Dermis blood vessel endothelial cell (primary cell): ENCODE data around the gene HERPUD2. TPM values are rescaled to one million over a fixed set of nuclear protein-coding genes. Genes with fewer than 3 reads are reported as not detected.

Experiments
- DNase-seq: peaks from one replicate; pipeline ENCODE4 v3.0.0; 2010
- total RNA-seq: library from RNA; depleted of rRNA; stranded (reverse); fragments of >200 nt; gene quantifications from 2 replicates; pipeline ENCODE4 v1.2.3, GENCODE V29; 2014

The HERPUD2 gene, protein sequence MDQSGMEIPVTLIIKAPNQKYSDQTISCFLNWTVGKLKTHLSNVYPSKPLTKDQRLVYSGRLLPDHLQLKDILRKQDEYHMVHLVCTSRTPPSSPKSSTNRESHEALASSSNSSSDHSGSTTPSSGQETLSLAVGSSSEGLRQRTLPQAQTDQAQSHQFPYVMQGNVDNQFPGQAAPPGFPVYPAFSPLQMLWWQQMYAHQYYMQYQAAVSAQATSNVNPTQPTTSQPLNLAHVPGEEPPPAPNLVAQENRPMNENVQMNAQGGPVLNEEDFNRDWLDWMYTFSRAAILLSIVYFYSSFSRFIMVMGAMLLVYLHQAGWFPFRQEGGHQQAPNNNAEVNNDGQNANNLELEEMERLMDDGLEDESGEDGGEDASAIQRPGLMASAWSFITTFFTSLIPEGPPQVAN
- 21.8 and 30.4 TPM in 2 replicates for total RNA-seq

DNA sequence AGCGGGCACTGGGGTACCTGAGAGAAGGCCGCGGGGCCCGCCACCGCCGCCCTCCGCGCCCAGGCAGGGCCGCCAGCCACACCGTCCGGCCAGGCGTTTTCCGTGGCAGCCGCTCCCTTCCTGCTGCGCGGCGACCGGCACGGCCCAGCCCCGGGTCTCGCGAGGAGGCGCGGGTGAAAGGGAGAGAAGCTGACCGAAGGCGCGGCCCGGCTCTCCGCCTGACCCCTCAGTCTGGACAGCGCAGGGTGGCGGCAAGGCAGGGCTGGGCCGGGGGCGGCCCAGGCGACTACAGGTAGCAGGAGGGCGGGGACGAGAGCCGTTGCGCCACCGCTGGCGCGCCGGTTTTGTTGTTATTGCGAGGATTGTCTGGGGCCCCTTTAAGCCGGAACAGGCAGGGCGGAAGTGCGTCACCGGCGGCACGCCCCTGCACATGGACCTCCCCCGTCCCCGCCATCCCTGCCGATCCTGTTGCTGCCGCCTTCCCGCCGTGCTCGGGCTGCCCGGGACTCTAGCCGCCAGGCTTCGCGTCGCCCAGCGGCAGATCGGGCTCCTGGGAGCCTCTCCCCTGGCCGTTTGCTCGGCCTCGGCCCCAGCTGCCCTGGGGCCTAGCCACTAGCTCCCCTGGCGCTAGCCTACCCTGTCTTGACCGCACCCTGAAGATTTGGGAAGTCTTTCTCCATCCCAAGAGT is at the start of gene HERPUD2:
Gene HERPUD2 (minus strand): TSS at position 352 of the 689 bp plus-strand sequence. CDS start 805 bp downstream, outside the sequence.
- peak; percentile 93 for DNase-seq

DNA sequence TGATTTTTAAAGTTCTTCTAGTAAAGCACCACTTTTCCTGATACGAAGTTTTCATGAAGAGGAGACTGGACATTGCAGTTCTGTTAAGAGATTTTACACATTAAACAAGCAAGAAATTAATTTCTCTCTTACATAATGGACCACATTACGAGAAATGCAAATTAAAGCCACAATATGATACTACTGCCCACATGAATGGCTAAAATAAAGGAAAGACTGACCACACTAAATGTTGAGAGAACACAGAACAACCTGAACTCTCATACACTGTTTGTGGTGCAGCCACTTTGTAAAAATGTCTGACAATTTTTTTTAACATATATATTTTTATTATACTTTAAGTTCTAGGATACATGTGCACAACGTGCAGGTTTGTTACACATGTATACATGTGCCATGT is 44.0 kb upstream of the HERPUD2 start:
- no peak for DNase-seq

DNA sequence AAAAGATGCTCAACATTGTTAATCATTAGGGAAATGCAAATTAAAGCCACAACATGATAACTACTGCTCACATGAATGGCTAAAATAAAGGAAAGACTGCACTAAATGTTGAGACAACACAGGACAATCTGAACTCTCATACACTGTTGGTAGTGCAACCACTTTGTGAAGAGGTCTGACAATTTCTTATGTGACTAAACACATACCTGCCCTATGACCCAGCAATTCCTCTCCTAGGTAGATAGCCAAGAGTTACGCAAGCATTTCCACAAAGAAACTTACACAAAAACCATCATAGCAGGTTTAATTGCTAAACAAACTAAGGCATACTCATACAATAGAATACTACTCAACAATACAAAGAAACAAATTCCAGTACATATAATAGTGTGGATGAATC is 41.8 kb upstream of the HERPUD2 start:
- no peak for DNase-seq

DNA sequence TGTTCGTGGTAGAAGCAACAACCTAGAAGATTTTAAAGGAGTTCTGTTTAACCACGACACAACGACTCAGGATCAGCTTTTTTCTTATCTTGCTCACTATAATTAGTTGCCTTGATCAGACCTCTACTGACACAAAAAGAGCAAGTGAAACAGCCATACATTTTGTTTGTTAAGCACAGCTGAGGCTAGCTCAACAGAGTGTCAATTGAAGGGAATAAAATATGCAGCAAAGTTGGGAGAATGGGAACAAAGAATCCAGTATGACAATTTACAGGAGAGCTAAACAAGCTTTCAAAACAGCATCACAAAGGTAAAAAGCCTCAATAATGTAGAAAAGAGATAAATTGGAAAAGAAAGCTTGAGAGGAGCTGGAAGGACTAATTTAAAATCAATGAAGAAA is 40.5 kb upstream of the HERPUD2 start:
- DNase-seq, result no peak

DNA sequence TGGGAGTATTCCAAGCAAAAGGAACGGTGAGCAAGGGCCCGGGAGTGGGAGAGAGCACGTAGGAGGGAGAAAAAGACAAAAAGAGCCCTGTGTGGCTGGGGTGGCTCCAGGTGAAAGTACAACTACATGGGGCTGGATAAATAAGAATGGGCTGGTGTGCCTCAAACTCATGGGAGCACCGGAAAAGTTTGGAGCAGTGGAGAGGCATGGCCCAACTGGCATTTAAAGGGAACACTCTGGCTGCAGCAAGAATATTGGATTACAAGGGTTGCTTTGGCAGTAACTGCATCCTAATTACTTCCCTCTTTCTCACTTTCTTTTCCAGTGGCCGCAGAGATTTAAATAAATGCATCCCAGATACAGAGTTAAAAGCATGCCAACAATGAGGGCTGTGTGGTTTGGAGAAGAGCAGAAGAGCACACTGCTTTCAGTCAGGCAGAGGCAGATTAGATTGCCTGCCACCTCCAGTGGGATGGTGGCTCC is 39.1 kb upstream of the HERPUD2 start:
- no peak for DNase-seq

DNA sequence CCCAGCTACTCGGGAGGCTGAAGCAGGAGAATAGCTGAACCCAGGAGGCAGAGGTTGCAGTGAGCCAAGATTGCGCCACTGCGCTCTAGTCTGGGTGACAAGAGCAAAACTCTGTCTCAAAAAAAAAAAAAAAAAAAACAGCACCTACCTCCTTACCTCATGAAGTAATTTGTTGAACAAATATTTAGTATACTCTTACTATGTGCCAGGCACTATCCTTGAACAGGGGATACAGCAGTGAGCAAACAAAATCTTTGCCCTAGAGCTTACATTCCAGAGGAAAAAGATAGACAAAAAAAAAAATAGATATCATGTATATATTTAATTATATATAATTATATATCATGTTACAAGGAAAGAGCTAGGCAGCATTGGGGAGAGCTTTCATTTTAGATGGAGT is 36.4 kb upstream of the HERPUD2 start:
- no peak for DNase-seq

DNA sequence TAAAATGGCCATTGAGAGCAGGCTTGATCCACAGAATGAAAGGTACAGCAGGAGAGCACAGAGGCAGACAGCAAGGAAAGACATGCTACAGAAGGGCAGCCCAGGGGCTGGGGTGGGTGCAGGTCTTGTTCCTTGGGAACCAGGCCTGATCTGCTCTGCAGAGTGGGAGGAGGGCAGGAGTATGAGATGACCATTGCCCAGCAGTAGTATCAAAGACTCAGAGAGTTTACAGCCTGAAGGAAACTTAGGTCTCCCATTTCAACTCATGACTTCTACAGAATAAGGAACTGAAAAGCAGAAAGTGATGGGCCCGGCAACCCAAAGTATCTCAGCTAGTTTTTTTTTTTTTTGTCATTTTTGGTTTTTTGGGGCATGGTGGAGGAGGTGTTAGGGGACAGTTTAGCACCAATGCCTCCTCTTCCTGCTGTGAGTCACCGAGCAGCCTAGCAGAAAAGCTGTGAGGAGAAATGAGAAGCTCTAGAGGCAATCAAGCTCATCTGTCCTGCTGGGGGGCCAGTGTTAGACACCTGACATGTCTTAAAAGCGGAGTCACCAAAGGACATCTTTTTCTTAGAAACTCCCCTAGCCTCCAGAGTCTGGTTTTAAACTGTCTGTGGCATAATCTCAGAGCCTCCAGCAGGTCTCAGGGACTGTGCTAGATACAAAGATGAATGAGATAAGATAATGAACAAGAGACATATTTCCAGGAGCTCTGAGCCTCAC is 34.3 kb upstream of the HERPUD2 start:
- no peak for DNase-seq

DNA sequence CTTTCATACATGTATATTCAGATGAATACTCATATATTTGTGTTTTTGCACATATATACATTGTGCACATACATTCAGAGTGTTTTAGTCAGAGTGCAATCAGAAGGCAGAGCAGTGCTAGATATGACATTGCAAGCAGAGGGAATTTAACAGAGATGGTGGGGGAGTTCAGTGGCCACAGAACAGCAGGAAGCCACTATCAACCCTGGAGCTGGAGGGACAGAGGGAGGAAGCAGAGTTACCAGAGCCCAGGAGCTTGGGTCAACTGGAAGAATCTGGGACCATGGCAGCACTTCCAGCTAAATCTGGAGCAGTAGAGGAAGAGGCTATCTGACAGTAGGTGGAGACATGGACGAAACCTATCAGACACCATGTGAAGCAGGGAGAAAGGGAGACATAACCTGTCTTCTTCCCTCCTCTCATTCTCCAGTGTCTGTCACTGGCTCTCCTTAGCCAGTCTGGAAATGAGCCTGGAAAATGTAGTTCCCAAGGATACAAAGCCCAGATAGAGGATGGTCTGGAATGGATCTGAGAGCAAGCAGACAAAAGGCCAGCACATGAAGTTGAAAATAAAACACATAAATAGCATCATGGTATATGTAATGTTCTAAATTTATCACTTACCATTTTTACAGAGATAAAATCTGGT is 33.6 kb upstream of the HERPUD2 start:
- no peak for DNase-seq

DNA sequence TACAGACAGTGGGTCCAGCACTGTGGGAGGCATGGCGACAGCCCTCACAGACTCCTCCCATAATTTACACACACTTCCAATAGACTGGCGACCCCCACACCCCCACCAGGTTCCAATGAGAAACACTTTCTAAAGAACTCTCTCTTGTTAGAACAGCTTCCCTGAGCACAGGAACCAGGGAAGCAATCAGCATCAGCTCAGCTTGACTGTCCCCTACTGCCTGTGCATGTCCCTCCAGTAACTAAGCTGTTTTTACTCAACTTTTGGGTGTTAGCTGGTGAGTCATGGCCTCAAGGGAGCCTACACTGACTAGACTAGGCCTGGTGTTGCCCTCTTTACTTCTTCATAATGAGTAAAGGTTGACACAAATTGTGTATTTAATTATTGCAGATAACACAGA is 32.6 kb upstream of the HERPUD2 start:
- no peak for DNase-seq

DNA sequence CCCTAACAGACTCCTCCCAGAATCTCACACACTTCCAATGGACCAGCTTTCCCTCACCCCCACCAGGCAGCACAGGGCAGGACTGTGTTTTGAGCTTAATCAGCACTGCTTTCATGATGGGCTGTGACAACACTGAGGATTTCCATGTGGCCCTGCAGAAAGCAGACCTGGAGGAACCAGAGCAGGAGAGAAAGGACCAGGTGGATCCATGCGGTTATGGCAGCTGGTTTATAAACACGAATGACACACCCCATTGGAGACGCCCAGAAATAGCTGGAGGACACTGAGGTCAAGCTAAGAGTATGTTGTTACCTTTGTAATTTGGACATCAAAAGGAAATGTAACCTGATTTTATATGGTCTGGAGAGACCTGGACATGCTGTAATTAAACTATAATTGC is 31.7 kb upstream of the HERPUD2 start:
- DNase-seq, result no peak

DNA sequence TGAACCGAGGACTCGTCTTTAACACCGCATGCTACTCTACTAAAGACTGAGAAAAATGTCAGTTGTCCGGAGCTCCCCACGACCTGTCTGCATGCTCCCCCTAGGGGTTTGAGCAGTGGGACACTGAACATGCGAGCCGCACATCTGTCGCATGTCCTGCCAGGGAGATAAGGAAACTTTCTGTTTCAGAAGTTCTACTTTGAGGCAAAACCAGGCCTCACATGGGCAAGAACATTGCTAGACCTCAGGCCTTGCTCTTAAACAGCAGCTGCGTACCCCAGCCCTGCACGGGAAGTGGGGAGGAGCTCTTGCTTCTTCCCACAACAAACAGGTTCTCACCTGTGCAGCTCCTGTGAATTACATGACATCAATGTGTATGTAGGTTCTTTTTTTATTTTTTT is 30.3 kb upstream of the HERPUD2 start:
- no peak for DNase-seq

DNA sequence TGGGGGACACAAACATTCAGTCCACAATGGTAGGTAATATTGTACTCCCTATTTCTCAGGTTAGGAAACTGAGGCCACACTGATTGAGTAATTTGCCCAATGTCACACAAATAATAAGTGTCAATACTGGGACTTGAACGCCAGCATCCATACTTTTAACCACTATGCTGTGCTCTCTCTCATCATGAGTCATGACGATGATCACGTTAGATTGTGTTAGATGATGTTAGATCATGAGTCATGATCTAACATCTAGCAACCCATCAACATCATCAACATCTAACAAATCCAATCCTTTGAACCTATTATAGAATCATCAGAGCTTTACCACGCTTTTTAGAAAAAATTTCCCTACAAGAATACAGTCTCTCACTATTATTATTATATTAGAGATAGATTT is 28.1 kb upstream of the HERPUD2 start:
- DNase-seq, result no peak

DNA sequence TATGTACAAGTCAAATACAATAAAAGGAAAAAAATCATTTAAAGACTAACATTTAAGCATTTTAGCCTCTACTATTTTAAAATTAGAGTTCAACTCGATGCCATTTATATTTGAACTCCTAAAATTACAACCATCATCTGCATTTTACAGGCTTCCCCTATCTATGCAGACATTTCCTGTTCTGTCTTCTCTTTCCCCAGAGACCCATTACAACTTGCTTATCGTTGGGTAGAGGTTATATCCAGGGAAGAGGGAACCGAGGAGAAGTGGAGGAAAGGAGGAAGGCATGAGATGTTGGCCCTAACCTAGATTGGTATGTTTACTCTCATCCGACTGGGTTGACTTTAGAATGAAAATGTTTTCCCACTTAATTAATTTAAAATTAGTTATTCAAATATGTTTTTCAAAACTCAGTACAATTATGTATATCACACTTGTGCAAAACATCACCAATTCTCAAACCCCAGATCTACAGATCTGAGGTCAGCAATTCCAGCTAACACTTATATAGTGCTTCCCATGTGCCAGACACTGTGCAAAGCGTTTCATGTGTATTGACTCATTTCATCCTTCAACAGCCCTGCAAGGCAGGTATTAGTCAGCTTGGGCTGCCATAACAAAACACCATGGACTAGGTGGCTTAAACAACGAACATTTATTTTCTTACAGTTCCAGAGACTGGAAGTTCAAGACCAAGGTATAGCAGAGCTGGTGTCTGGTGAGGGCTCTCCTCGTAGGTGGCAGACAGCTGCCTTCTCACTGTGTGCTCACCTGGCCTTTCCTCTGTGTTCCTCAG is 27.3 kb upstream of the HERPUD2 start:
- DNase-seq, result no peak

DNA sequence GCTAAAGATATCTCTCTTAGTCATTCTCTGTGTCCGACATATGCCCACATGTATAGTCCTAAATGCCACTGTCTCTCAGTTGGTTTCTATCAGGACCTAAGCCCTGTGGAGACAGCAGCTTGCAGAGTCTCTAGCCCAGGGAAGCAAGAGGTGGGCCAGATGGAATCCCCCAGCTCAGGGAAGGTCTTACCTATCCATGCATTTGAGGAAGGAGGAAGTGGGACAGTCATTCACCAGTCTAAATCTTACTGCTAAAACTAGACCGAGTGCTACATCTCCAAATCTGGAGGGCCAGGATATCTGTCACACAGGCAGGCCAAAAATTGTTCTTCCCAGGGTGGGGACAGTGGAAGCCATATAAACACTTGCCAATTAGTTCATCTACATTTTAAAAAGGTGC is 26.4 kb upstream of the HERPUD2 start:
- DNase-seq, result no peak

DNA sequence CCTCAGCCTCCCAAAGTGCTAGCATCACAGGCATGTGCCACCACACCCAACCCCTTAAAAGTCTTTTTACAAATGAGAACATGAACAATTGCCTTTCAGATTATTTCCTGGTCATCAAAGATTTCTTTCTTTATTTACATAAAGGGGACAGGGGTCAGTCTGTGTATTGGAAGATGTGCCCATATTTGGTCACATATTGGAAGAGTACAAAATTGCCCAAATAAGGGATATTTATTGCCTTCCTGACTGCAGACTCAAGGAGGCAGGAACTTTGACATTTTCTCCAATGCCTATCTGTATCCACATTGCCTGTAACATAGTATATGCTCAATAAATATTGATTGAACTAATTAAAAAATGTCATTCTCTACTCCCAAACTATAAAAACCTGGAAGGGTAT is 25.9 kb upstream of the HERPUD2 start:
- no peak for DNase-seq

DNA sequence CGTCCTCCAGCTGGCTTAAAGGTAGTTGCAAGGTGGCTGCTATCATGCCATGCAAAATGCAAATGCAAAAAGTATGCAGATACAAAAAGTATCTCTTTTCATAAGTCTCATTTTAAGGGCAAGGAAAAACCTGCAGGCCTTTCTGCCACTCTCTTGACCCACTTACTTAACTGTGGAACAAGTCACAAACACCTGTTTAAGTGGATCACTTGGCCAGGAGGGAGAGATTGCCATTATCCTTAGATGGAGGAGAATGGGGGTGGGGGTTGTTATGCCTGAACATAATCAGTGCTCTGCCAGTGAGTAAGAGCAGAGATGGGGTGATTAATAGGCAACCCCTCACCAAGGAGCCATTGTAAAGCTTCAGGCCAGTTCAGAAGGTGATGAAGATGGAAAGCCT is 25.1 kb upstream of the HERPUD2 start:
- DNase-seq, result no peak

DNA sequence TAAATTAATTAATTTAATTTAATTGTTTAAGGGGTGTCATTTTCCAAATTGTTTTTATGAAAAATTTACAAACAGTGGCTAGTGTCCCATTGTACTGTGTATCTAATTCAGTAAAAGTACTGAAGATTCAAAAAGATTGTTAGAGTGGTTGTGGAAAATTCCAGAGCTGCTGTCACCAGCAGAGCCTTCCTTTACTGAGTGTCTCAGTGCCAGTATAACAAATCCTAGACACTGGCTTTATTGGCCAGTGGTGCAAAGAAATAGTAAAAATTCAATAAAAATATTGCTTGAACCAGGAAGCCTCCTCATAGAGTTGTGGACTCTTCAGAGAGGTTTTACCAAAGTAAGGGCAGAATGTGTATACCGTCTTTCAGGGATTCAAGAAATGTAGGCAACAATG is 23.1 kb upstream of the HERPUD2 start:
- no peak for DNase-seq

DNA sequence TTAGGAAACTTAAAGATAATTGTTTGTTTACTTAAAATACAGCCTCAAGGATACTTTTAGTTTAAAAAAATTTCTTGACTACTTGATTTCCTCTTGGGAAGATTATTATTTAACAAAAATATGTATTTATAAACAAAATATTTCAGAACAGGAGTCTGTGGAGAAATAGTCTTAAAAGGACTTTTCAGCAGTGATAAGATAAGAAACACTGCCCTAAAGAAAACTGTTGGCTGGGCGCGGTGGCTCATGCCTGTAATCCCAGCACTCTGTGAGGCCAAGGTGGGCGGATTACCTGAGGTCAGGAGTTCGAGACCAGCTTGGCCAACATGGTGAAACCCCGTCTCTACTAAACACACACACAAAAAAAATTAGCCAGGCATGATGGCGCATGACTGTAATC is 22.6 kb upstream of the HERPUD2 start:
- no peak for DNase-seq

DNA sequence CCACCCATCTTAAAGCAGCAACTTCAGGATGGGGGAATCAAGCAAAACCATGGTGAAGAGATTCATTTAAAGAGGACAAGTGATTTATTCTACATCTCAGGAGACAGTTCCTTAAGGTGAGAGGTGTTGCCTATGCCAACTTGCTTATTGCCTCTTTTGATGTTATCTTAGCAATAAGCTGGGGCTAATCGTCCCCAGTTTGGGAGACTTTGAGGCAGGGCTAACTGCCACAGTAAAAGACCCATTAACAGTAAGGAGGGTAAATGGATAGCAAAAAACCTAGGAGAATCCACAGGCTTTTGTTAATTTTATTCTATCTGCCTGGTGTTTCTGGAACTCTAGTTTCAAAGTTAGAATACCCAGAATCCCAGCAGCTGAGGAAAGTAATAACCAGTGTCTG is 22.1 kb upstream of the HERPUD2 start:
- DNase-seq, result no peak

DNA sequence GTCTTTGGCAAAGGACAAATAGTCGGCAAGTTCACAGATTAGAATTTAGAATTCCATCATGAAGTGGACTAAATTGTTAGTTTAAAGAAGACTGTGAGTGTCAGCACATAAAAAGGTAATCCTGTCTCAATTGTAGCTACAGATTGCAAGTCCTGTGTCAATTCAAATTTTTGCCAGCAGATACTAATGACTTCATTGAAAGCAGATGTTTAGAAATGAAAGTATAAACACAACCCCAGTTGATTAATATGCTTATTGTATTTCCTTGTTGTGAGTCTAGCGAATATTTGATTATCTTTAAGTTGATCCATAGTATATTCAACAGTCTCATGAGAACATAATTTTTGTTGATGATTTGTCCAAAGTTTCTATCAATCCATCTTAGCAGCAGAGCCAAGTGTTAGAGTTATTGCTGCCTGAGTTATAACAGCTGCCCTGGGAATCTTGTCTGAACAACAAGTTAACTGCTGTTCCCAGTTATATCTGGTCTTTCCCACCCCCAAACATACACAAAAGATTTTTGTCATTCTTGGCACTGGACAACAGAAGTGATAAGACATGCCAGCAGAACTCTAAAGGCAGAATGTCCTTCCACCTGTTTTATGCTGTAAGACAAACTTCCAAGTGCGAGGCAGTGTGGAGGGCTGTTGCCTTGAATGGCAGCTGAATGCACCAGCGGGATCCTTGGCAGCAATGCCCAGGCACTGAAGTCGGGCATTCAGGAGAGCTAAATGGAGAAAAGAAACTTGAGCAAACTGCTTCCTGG is 21.3 kb upstream of the HERPUD2 start:
- no peak for DNase-seq

DNA sequence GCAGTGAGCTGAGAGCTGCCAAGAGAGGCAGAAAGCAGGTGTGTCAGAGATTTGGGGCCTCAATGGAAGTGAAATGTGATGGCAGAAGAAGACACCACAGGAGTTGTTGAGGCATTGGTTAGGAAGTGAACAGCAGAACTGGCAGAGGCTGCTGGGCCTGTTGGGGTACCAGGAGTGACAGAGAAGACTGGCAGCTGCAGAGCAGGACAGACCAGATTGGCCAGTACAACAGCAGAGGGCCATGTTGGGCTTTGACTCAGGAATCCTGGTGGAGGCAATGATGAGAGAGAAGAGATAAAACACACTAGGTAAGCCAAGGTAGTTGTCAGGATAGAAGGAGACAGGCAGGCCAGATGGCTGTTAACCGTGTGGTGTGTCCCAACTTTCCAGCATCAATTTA is 19.9 kb upstream of the HERPUD2 start:
- no peak for DNase-seq
